GM23248 (cell line): Measurements from ENCODE around the gene MME. TPM values are rescaled to one million over a fixed set of nuclear protein-coding genes. Genes with fewer than 3 reads are reported as not detected.
"Not testable (repeated sequence)": the region's sequence is repeated elsewhere in the genome, so short reads cannot be mapped to it uniquely, and the experiment has no call there.

Experiments used
- DNase-seq: peaks from one replicate; pipeline ENCODE4 v3.0.0-alpha.2; 2015
- H2AFZ ChIP-seq: fragments of 200-600 bp; sonication (generic); 2 replicates; pipeline ENCODE4 v1.6.1; 2016; ENCODE audit warnings: antibody characterized with exemption
- H3F3A ChIP-seq: fragments of 200-600 bp; sonication (generic); 2 replicates; pipeline ENCODE4 v1.6.1; 2016; ENCODE audit warnings: mild to moderate bottlenecking, antibody characterized with exemption, mixed run types; ENCODE audit not compliant: insufficient read depth
- H3K27ac ChIP-seq: fragments of 200-600 bp; sonication (generic); 2 replicates; pipeline ENCODE4 v1.5.1; 2016; ENCODE audit warnings: mild to moderate bottlenecking
- H3K27me3 ChIP-seq: fragments of 200-600 bp; sonication (generic); replicated peaks from 2 replicates; pipeline ENCODE4 v1.6.1; 2016; ENCODE audit warnings: mild to moderate bottlenecking; ENCODE audit not compliant: insufficient read depth
- H3K36me3 ChIP-seq: fragments of 200-600 bp; sonication (generic); 2 replicates; pipeline ENCODE4 v1.6.1; 2016; ENCODE audit warnings: low read depth, mild to moderate bottlenecking
- H3K4me1 ChIP-seq: fragments of 200-600 bp; sonication (generic); 2 replicates; pipeline ENCODE4 v1.6.1; 2016; ENCODE audit warnings: mild to moderate bottlenecking; ENCODE audit not compliant: insufficient read depth
- H3K4me2 ChIP-seq: fragments of 200-600 bp; sonication (generic); one replicate; pipeline ENCODE4 v1.6.1; 2016; ENCODE audit warnings: mild to moderate bottlenecking; ENCODE audit not compliant: unreplicated experiment
- H3K4me3 ChIP-seq: fragments of 200-600 bp; sonication (generic); 2 replicates; pipeline ENCODE4 v1.5.1; 2016; ENCODE audit warnings: mild to moderate bottlenecking
- H3K79me2 ChIP-seq: fragments of 200-600 bp; sonication (generic); 2 replicates; pipeline ENCODE4 v1.6.1; 2016; ENCODE audit warnings: mild to moderate bottlenecking; ENCODE audit not compliant: insufficient read depth
- H3K9ac ChIP-seq: fragments of 200-600 bp; sonication (generic); 2 replicates; pipeline ENCODE4 v1.6.1; 2016; ENCODE audit warnings: mild to moderate bottlenecking
- H3K9me2 ChIP-seq: fragments of 200-600 bp; sonication (generic); 2 replicates; pipeline ENCODE4 v1.6.1; 2016; ENCODE audit warnings: mixed run types, mild to moderate bottlenecking, moderate library complexity; ENCODE audit not compliant: insufficient read depth
- H3K9me3 ChIP-seq: fragments of 200-600 bp; sonication (generic); one replicate; pipeline ENCODE4 v1.6.1; 2017; ENCODE audit warnings: low read depth
- H4K20me1 ChIP-seq: fragments of 200-600 bp; sonication (generic); 2 replicates; pipeline ENCODE4 v1.6.0; 2016; ENCODE audit not compliant: insufficient read depth
- EZH2 ChIP-seq: fragments of 200-600 bp; sonication (generic); IDR thresholded peaks from 2 replicates; pipeline ENCODE4 v1.6.1; 2018; ENCODE audit warnings: antibody characterized with exemption, mild to moderate bottlenecking; ENCODE audit not compliant: insufficient read depth, poor library complexity, severe bottlenecking
- EZH2phosphoT487 ChIP-seq: fragments of 200-600 bp; sonication (generic); IDR thresholded peaks from 2 replicates; pipeline ENCODE4 v1.6.1; 2018; ENCODE audit warnings: antibody characterized with exemption, moderate library complexity, mild to moderate bottlenecking, low read depth; ENCODE audit not compliant: insufficient read depth
- whole genome bisulfite sequencing, 2 experiments: methylation state at CpG; one replicate each; pipeline ENCODE4 v1.1.6; 2015 to 2017; ENCODE audit warnings: low lambda C conversion rate in 2 of 2, low coverage in 1 of 2; ENCODE audit errors: missing lambda C conversion rate in 2 of 2; 5-methylcytosine and 5-hydroxymethylcytosine counted together
- in situ Hi-C: fragments of 300-500 bp; cut with MboI; formaldehyde crosslinking; loops from 2 replicates; pipeline ENCODE4 v1.15.0; 2020
- polyA plus RNA-seq: library from polyadenylated mRNA; unstranded; fragments of >200 nt; fragmentation: Nextera tagmentation; extraction: Ambion mirVana; gene quantifications from 2 replicates; pipeline ENCODE4 v1.2.1, GENCODE V29; 2016
- total RNA-seq: library from RNA; depleted of rRNA; stranded (reverse); fragments of >200 nt; shearing (Covaris generic); gene quantifications from 2 replicates; pipeline ENCODE4 v1.2.3, GENCODE V29; 2014

The MME gene
- total and polyA plus RNA-seq, 2 experiments from 2014 or later = 88.5 to 204 TPM

- WGBS, 2 experiments = 76% methylated on average over 2 of the region's 2 CpGs
- H3F3A ChIP-seq = no peaks in the 10 kb centered on the region
- H3K9me3 ChIP-seq = no peaks in the 10 kb centered on the region
- no peaks in the 10 kb centered on the region; the same call in 1 of the 2 replicates for H3K79me2 ChIP-seq
- peaks cover 31% of the 10 kb centered on the region; the same call in 1 of the 2 replicates for H3K36me3 ChIP-seq
- no peaks in the 10 kb centered on the region for H3K9me2 ChIP-seq
- no peak overlapping the region for H3K9ac ChIP-seq
- no peak overlapping the region for H3K4me3 ChIP-seq
- TF ChIP-seq EZH2 = no peak
- TF ChIP-seq EZH2phosphoT487 = no peak
- no peak overlapping the region for H2AFZ ChIP-seq
- no peaks in the 10 kb centered on the region for H4K20me1 ChIP-seq
- in situ Hi-C loops = no loop called here
- no peak overlapping the region for H3K4me2 ChIP-seq
- no peaks in the 10 kb centered on the region for H3K4me1 ChIP-seq
- DNase-seq = no peak
- H3K27me3 ChIP-seq = no peaks in the 10 kb centered on the region
- H3K27ac ChIP-seq = no peak overlapping the region
These were observed 49.3 kb downstream of the MME start for GRCh38 chr3:155129396-155129795.

- TF ChIP-seq EZH2 (no peak), EZH2phosphoT487 (no peak)
- no peaks in the 10 kb centered on the region for H3K27me3 ChIP-seq
- H3K36me3 ChIP-seq = peaks cover 31% of the 10 kb centered on the region; the same call in 1 of the 2 replicates
- no peaks in the 10 kb centered on the region for H3K4me1 ChIP-seq
- H3K27ac ChIP-seq = no peak overlapping the region
- H3K4me2 ChIP-seq = no peak overlapping the region
- H3K79me2 ChIP-seq = no peaks in the 10 kb centered on the region; the same call in 1 of the 2 replicates
- in situ Hi-C loops = no loop called here
- DNase-seq = no peak
- H3F3A ChIP-seq = no peaks in the 10 kb centered on the region
- no peak overlapping the region for H3K4me3 ChIP-seq
- no peaks in the 10 kb centered on the region for H4K20me1 ChIP-seq
- no peaks in the 10 kb centered on the region for H3K9me3 ChIP-seq
- H3K9ac ChIP-seq = no peak overlapping the region
- H3K9me2 ChIP-seq = no peaks in the 10 kb centered on the region
- no peak overlapping the region for H2AFZ ChIP-seq
These were observed 49.9 kb downstream of the MME start for GRCh38 chr3:155130001-155130400.

- no peak for TF ChIP-seq EZH2phosphoT487
- no peak for TF ChIP-seq EZH2
- H3K4me3 ChIP-seq = no peak overlapping the region
- in situ Hi-C loops = no loop called here
- no peak overlapping the region for H3K9ac ChIP-seq
- no peaks in the 10 kb centered on the region for H3K27me3 ChIP-seq
- 0 out of 2 replicates have a peak, but pooled peaks cover 27% of the 10 kb centered on the region for H3K36me3 ChIP-seq
- 86 to 90% methylated on average over 4 of the region's 4 CpGs for WGBS, 2 experiments
- no peaks in the 10 kb centered on the region for H3K4me1 ChIP-seq
- no peaks in the 10 kb centered on the region for H3K9me3 ChIP-seq
- no peaks in the 10 kb centered on the region for H4K20me1 ChIP-seq
- no peaks in the 10 kb centered on the region for H3F3A ChIP-seq
- no peak overlapping the region for H3K27ac ChIP-seq
- no peaks in the 10 kb centered on the region for H3K9me2 ChIP-seq
- no peak overlapping the region for H3K4me2 ChIP-seq
- DNase-seq = peak; percentile 47
- H3K79me2 ChIP-seq = no peaks in the 10 kb centered on the region; the same call in 1 of the 2 replicates
- H2AFZ ChIP-seq = no peak overlapping the region
These were observed 51.0 kb downstream of the MME start for GRCh38 chr3:155131104-155131503.

- H4K20me1 ChIP-seq, H3K27me3 ChIP-seq, H3K4me3 ChIP-seq, DNase-seq, H3K9ac ChIP-seq, H3K79me2 ChIP-seq, in situ Hi-C loops, H3K4me1 ChIP-seq, H3K27ac ChIP-seq, H2AFZ ChIP-seq, H3K9me3 ChIP-seq, H3K9me2 ChIP-seq, H3F3A ChIP-seq, H3K4me2 ChIP-seq: not testable (repeated sequence)
- H3K36me3 ChIP-seq = peaks cover 26% of the 10 kb centered on the region; the same call in 1 of the 2 replicates
- WGBS, 2 experiments = 81 to 84% methylated on average over 1 of the region's 1 CpG
These were observed 54.2 kb downstream of the MME start for GRCh38 chr3:155134311-155134710.

GRCh38 chr3:155135003-155135402 is 54.9 kb downstream of the MME start:
- Histone ChIP-seq H3F3A (no peaks in the 10 kb centered on the region), H4K20me1 (no peaks in the 10 kb centered on the region), H3K27ac (no peak overlapping the region), H3K79me2 (no peaks in the 10 kb centered on the region; the same call in 1 of the 2 replicates), H3K36me3 (peaks cover 26% of the 10 kb centered on the region), H3K4me2 (no peak overlapping the region), H3K9ac (no peak overlapping the region), H3K4me1 (no peaks in the 10 kb centered on the region), H2AFZ (no peak overlapping the region), H3K27me3 (no peaks in the 10 kb centered on the region), H3K9me3 (no peaks in the 10 kb centered on the region), H3K9me2 (no peaks in the 10 kb centered on the region), H3K4me3 (no peak overlapping the region)
- TF ChIP-seq EZH2 (no peak), EZH2phosphoT487 (no peak)
- DNase-seq = no peak
- in situ Hi-C loops = no loop called here
